GM12878 (cell line): ENCODE results near the gene MSH5.

Source experiments
- ATF3 ChIP-seq: IDR thresholded peaks from 2 replicates; pipeline ENCODE4 v1.6.1; 2011; ENCODE audit warnings: low read depth, mild to moderate bottlenecking, low read length, moderate library complexity, borderline replicate concordance; ENCODE audit errors: extremely low read depth
- CHD2 ChIP-seq: IDR thresholded peaks from 2 replicates; pipeline ENCODE4 v1.6.1; 2011; ENCODE audit warnings: low read depth, low read length, improper control_type of control experiment, borderline replicate concordance
- CTCF ChIP-seq, 3 experiments: IDR thresholded peaks in 2 of 3; conservative IDR thresholded peaks in 1 of 3; 2 replicates each; pipeline ENCODE4 v1.5.1; 2011; ENCODE audit warnings: low read depth in 3 of 3, low read length in 3 of 3, mild to moderate bottlenecking in 3 of 3, control low read depth in 2 of 3, moderate library complexity in 2 of 3, inconsistent platforms in 1 of 3, mixed read lengths in 1 of 3; ENCODE audit not compliant: control insufficient read depth in 2 of 3, insufficient read depth in 1 of 3; ENCODE audit errors: extremely low read depth in 1 of 3
- EP300 ChIP-seq, 2 experiments: fragments of 150-350 bp in 1 of 2; IDR thresholded peaks; 2 replicates each; pipeline ENCODE4 v1.6.1; 2011 to 2012; ENCODE audit warnings: low read depth in 2 of 2, low read length in 2 of 2, borderline replicate concordance in 1 of 2, improper control_type of control experiment in 1 of 2, inconsistent platforms in 1 of 2; ENCODE audit not compliant: control insufficient read depth in 1 of 2
- GATAD2B ChIP-seq: fragments of 450-650 bp; conservative IDR thresholded peaks from 2 replicates; pipeline ENCODE4 v1.6.1; 2017; ENCODE audit warnings: low read depth, mild to moderate bottlenecking, moderate library complexity
- KDM1A ChIP-seq: fragments of 200-600 bp; sonication (generic); IDR thresholded peaks from 2 replicates; pipeline ENCODE4 v1.6.1; 2016; ENCODE audit warnings: borderline replicate concordance
- MYC ChIP-seq: IDR thresholded peaks from 2 replicates; pipeline ENCODE4 v1.6.1; 2011; ENCODE audit warnings: mild to moderate bottlenecking, low read length, moderate library complexity, inconsistent platforms; ENCODE audit not compliant: insufficient read depth, insufficient replicate concordance, insufficient read length, severe bottlenecking
- NFYB ChIP-seq: IDR thresholded peaks from 2 replicates; pipeline ENCODE4 v1.6.1; 2011; ENCODE audit warnings: low read depth, mild to moderate bottlenecking, low read length, improper control_type of control experiment, moderate library complexity; ENCODE audit not compliant: insufficient read depth
- NR2C1 ChIP-seq: fragments of 450-650 bp; IDR thresholded peaks from 2 replicates; pipeline ENCODE4 v1.6.1; 2017; ENCODE audit warnings: antibody characterized with exemption, mild to moderate bottlenecking, moderate library complexity
- POLR2A ChIP-seq: IDR thresholded peaks from 2 replicates; pipeline ENCODE4 v1.6.1; 2011; ENCODE audit warnings: low read depth, mild to moderate bottlenecking, low read length
- ZNF274 ChIP-seq: IDR thresholded peaks from one replicate; pipeline ENCODE4 v1.8.0; 2011; ENCODE audit not compliant: insufficient read length, insufficient read depth
- TF ChIP-seq, protein P1 (sequence below): IDR thresholded peaks from 2 replicates; pipeline ENCODE4 v1.6.1; 2012; ENCODE audit warnings: mild to moderate bottlenecking, low read depth, low read length

DNA sequence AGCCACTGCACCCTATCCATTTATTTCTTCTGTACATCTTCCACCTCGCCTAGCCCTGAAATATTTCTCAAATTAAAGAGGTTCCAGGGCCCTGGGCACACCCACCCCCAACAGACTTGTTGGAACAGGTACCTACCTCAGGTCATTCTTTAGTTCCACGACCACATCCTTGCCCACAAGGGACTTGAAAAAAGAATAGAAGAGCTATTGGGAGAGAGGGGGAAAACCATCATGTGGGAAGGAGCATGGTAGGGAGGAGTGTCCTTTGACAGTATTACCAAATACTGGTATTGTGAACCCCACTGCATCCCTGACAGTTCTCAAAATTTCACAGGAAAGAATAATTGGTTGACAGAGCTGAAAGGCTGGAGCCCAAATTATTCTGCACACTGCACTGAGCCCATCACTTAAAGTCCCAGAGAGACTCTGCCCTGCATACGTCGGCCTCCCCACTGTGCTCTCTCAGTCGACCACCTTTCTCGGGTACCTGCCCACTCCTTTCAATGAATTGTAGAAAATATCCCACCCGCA, 66.2 kb downstream of the MSH5 start:
- no peak for TF ChIP-seq ZNF274
- no peak for TF ChIP-seq MYC
- TF ChIP-seq EP300 (IDR thresholded peaks at IDR 0.05; ENCODE audit: borderline replicate concordance in 1 of 2, control insufficient read depth in 1 of 2, low read depth in 2 of 2, low read length in 2 of 2) = no peak
- TF ChIP-seq CTCF (IDR thresholded peaks at IDR 0.05 in 2 of 3, conservative IDR thresholded peaks at IDR 0.05 in 1 of 3; ENCODE audit: control insufficient read depth in 2 of 3, extremely low read depth in 1 of 3, insufficient read depth in 1 of 3, low read depth in 3 of 3, low read length in 3 of 3) = no peak
- TF ChIP-seq, protein P1, sequence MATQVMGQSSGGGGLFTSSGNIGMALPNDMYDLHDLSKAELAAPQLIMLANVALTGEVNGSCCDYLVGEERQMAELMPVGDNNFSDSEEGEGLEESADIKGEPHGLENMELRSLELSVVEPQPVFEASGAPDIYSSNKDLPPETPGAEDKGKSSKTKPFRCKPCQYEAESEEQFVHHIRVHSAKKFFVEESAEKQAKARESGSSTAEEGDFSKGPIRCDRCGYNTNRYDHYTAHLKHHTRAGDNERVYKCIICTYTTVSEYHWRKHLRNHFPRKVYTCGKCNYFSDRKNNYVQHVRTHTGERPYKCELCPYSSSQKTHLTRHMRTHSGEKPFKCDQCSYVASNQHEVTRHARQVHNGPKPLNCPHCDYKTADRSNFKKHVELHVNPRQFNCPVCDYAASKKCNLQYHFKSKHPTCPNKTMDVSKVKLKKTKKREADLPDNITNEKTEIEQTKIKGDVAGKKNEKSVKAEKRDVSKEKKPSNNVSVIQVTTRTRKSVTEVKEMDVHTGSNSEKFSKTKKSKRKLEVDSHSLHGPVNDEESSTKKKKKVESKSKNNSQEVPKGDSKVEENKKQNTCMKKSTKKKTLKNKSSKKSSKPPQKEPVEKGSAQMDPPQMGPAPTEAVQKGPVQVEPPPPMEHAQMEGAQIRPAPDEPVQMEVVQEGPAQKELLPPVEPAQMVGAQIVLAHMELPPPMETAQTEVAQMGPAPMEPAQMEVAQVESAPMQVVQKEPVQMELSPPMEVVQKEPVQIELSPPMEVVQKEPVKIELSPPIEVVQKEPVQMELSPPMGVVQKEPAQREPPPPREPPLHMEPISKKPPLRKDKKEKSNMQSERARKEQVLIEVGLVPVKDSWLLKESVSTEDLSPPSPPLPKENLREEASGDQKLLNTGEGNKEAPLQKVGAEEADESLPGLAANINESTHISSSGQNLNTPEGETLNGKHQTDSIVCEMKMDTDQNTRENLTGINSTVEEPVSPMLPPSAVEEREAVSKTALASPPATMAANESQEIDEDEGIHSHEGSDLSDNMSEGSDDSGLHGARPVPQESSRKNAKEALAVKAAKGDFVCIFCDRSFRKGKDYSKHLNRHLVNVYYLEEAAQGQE = no peak
- TF ChIP-seq GATAD2B = no peak
- no peak for TF ChIP-seq ATF3
- TF ChIP-seq NR2C1 = no peak
- 0 out of 2 replicates have a peak, but pooled peaks have one; percentile 10 for TF ChIP-seq CHD2
- TF ChIP-seq POLR2A = no peak
- TF ChIP-seq KDM1A = no peak
- no peak for TF ChIP-seq NFYB
